Keratinocyte (primary cell): ENCODE results near the gene ATP8A2.

Experiments
- CTCF ChIP-seq, 3 experiments: IDR thresholded peaks in 1 of 3; conservative IDR thresholded peaks in 1 of 3; optimal IDR thresholded peaks in 1 of 3; 2 replicates in 2 of 3; 3 replicates in 1 of 3; pipeline versions ENCODE3 to v1.5.1; 2011; ENCODE audit warnings: low read length in 3 of 3, mild to moderate bottlenecking in 3 of 3, moderate library complexity in 2 of 3, control low read depth in 1 of 3, inconsistent platforms in 1 of 3; ENCODE audit not compliant: insufficient read depth in 2 of 3; ENCODE audit errors: extremely low read depth in 1 of 3
- EZH2 ChIP-seq: IDR thresholded peaks from one replicate; pipeline ENCODE4 v1.6.1; 2012; ENCODE audit warnings: inconsistent platforms, mild to moderate bottlenecking, low read length, moderate library complexity

DNA sequence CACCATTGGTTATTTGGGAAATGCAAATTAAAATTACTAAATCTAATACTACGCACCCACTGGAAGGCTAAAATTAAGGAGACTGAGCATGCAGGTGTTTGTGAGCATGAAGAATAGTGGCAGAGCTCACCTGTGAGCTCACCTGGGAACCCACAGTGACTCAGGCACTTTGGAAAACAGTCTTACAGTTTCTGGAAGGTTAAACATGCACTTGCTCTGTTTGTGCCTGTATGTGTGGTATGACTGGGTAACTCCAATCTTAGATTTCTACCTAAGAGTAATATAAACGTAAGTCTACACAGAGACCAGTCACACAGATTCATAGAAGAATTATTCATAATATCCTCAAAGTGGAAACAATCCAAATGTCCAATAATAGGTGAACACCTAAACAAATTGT is 318.8 kb downstream of the ATP8A2 start:
- TF ChIP-seq CTCF (optimal IDR thresholded peaks at IDR 0.05 in 1 of 3, IDR thresholded peaks at IDR 0.05 in 1 of 3, conservative IDR thresholded peaks at IDR 0.05 in 1 of 3; ENCODE audit: extremely low read depth in 1 of 3, insufficient read depth in 2 of 3, low read length in 3 of 3) (no peak), EZH2 (no peak)
